OCI-LY1 (cell line): ENCODE measurements around the gene HGS.

Source experiments
- CTCF ChIP-seq: fragments of 200-600 bp; sonication (generic), shearing (Covaris generic); IDR thresholded peaks from 2 replicates; pipeline ENCODE4 v1.5.1; 2017; ENCODE audit warnings: mild to moderate bottlenecking, antibody characterized with exemption, low read length, moderate library complexity, mixed read lengths
- EZH2 ChIP-seq: fragments of 200-600 bp; sonication (generic), shearing (Covaris generic); IDR thresholded peaks from 2 replicates; pipeline ENCODE4 v1.8.0; 2017; ENCODE audit warnings: borderline replicate concordance, mixed run types, mild to moderate bottlenecking, antibody characterized with exemption, low read length, moderate library complexity, mixed read lengths

GRCh38 chr17:81734405-81735263 lies 50.8 kb downstream of the HGS start:
- no peak for TF ChIP-seq CTCF
- TF ChIP-seq EZH2, result no peak
